Inflammatory macrophage treated with lipopolysaccharide for 1 hour (primary cell): Measurements from ENCODE around the gene MB.
"Not testable (repeated sequence)": the region's sequence is repeated elsewhere in the genome, so short reads cannot be mapped to it uniquely, and the experiment has no call there.

ENCODE experiments used
- DNase-seq, 2 donors: peaks; one replicate each; pipeline ENCODE4 v3.0.0-alpha.2; 2020 to 2022

The MB gene

GRCh38 chr22:35617137-35617755, at the start of gene MB:
MB (minus strand) TSS chr22:35617329; CDS start chr22:35617257, 72 bp downstream.
- DNase-seq: no peak

GRCh38 chr22:35666699-35667098, 49.6 kb upstream of the MB start:
- DNase-seq: not testable (repeated sequence)

- DNase-seq: no peak
Observed at GRCh38 chr22:35664955-35665587, 47.9 kb upstream of the MB start.

- peak; percentile 37 to 54 for DNase-seq
Observed at GRCh38 chr22:35663371-35663770, 46.2 kb upstream of the MB start.

- no peak for DNase-seq
Observed at GRCh38 chr22:35662914-35663313, 45.8 kb upstream of the MB start.

- DNase-seq: no peak
Observed at GRCh38 chr22:35661464-35661863, 44.3 kb upstream of the MB start.

- DNase-seq: peak; percentile 29 to 32
Observed at GRCh38 chr22:35660291-35661127, 43.4 kb upstream of the MB start.

GRCh38 chr22:35657571-35658312, 40.6 kb upstream of the MB start:
- DNase-seq: no peak

GRCh38 chr22:35656284-35656752, 39.2 kb upstream of the MB start:
- DNase-seq: no peak

- no peak for DNase-seq
Observed at GRCh38 chr22:35653824-35654223, 36.7 kb upstream of the MB start.

GRCh38 chr22:35651085-35651484, 34.0 kb upstream of the MB start:
- DNase-seq: no peak

GRCh38 chr22:35649636-35650250, 32.6 kb upstream of the MB start:
- no peak for DNase-seq

- DNase-seq: no peak
Observed at GRCh38 chr22:35649026-35649553, 32.0 kb upstream of the MB start.

GRCh38 chr22:35648066-35649025, 31.2 kb upstream of the MB start, which contains the start of gene APOL6:
APOL6 (plus strand) TSS chr22:35648446; CDS start chr22:35656426, 7,980 bp downstream.
- peak; percentile 89 to 97 for DNase-seq

- DNase-seq: no peak
Observed at GRCh38 chr22:35645646-35646045, 28.5 kb upstream of the MB start.

GRCh38 chr22:35643991-35644390, 26.9 kb upstream of the MB start:
- DNase-seq: no peak

- DNase-seq: no peak
Observed at GRCh38 chr22:35642305-35642741, 25.2 kb upstream of the MB start.

- DNase-seq: no peak
Observed at GRCh38 chr22:35641494-35642120, 24.5 kb upstream of the MB start.

GRCh38 chr22:35638410-35638809, 21.3 kb upstream of the MB start:
- no peak for DNase-seq

GRCh38 chr22:35638001-35638400, 20.9 kb upstream of the MB start:
- no peak for DNase-seq
